Muscle layer of duodenum (tissue), 2 donors: Measurements from ENCODE around the gene SLIT1.

Experiments used
- H3K27ac ChIP-seq: one replicate; pipeline ENCODE4 v1.7.0; 2013; ENCODE audit warnings: mild to moderate bottlenecking, low read length
- H3K27me3 ChIP-seq: one replicate; pipeline ENCODE4 v1.7.0; 2013; ENCODE audit warnings: low read depth, mild to moderate bottlenecking, control low read depth, low read length
- H3K36me3 ChIP-seq, 2 donors: one replicate each; pipeline ENCODE4 v1.7.0; 2013; ENCODE audit warnings: low read length in 2 of 2, control low read depth in 1 of 2, mild to moderate bottlenecking in 1 of 2; ENCODE audit not compliant: insufficient read depth in 2 of 2, control insufficient read depth in 1 of 2
- H3K4me1 ChIP-seq, 2 donors: one replicate each; pipeline ENCODE4 v1.7.0; 2013; ENCODE audit warnings: low read length in 2 of 2, mild to moderate bottlenecking in 2 of 2, control low read depth in 1 of 2, moderate library complexity in 1 of 2; ENCODE audit not compliant: insufficient read depth in 2 of 2, control insufficient read depth in 1 of 2
- H3K4me3 ChIP-seq, 2 donors: one replicate each; pipeline ENCODE4 v1.7.0; 2013; ENCODE audit warnings: low read length in 2 of 2, low read depth in 1 of 2, mild to moderate bottlenecking in 1 of 2
- H3K9me3 ChIP-seq, 2 donors: one replicate each; pipeline ENCODE4 v1.7.0; 2013; ENCODE audit warnings: low read length in 2 of 2, control low read depth in 1 of 2, mild to moderate bottlenecking in 1 of 2; ENCODE audit not compliant: control insufficient read depth in 1 of 2
- donor health status: healthy.

SLIT1 gene

DNA sequence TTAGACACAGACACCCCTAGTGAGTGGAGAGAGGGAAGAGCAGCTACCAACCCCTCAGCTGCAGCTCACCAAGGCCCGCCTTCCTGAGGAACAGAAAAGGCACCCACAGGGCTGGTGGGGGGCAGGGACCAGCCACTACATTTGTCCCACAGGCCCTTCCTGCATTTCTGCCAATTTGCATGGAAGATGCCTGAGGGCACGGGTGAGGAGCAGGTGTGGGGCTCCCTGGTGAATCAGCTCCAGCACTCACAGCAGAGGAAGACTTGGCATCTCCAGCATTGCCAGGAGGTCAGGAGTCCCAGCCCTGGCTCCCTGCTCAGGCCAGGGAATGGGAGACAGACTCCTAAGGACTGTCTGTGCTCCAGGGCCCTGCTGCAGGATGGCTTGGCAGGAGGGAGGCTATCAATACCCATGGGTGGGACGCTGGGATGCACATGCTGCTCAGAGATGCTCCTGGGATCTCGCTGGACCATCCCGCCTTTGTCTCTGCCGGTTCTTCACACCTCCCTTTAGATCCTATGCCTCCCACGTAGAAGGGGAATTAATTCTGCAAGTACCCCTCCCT, 109.7 kb downstream of the SLIT1 start:
- Histone ChIP-seq H3K36me3 (no peaks in the 10 kb centered on the region), H3K4me3 (no peak overlapping the region), H3K27ac (no peak overlapping the region), H3K27me3 (no peaks in the 10 kb centered on the region), H3K9me3 (no peaks in the 10 kb centered on the region), H3K4me1 (no peaks in the 10 kb centered on the region)

GRCh38 chr10:97075421-97075820, 110.3 kb downstream of the SLIT1 start:
- no peak overlapping the region for H3K27ac ChIP-seq
- no peak overlapping the region for H3K4me3 ChIP-seq
- H3K36me3 ChIP-seq = no peaks in the 10 kb centered on the region
- H3K27me3 ChIP-seq = no peaks in the 10 kb centered on the region
- H3K4me1 ChIP-seq = no peaks in the 10 kb centered on the region
- no peaks in the 10 kb centered on the region for H3K9me3 ChIP-seq

- no peaks in the 10 kb centered on the region for H3K27me3 ChIP-seq
- H3K36me3 ChIP-seq = no peaks in the 10 kb centered on the region
- no peaks in the 10 kb centered on the region for H3K4me1 ChIP-seq
- H3K4me3 ChIP-seq = no peak overlapping the region
- H3K9me3 ChIP-seq = peaks cover 0 to 5% of the 10 kb centered on the region in 2 donors
- H3K27ac ChIP-seq = no peak overlapping the region
Measured at GRCh38 chr10:97074256-97075145, 111.3 kb downstream of the SLIT1 start.

DNA sequence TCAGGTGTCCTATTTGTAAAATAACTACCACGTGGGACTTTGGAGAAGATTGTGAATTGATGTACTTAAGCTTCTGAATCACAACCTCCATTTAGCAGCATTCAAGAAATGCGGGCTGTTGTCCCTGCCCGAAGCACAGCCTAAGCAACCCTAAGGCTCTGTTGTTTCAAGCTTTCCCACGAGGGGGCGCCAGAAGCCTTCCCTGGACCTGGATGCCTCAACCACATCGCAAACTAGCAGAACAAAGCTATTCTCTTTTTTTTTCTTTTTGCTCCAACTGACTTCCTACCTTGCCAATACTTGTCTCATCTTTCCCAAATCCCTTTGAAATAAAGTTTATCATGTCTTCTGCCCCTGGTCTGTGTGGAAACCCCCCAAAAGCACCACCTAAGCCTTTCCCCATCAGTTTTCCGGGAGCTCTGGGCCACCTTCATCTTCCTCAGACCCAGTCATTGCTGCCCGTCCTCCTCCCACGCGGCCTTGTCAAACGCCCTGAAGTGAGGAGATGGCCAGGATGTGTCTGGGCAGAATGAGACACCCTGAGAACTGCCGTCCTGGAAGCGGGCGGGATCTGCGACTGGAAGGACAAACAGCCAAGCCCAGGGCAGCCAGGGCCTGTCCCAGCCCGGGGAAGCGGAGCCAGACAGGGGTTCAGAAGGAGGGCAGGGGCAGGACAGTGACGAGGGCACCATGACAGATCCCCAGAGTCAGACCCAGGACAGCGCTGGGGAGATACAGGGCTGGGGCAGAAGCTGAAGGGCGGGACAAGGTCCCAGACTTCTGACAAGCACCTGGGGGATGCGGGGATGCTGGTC, 112.7 kb downstream of the SLIT1 start:
- Histone ChIP-seq H3K36me3 (no peaks in the 10 kb centered on the region), H3K27me3 (no peaks in the 10 kb centered on the region), H3K9me3 (peaks cover 0 to 5% of the 10 kb centered on the region in 2 donors), H3K4me3 (no peak overlapping the region), H3K4me1 (no peaks in the 10 kb centered on the region), H3K27ac (no peak overlapping the region)

GRCh38 chr10:97071496-97071895, 114.3 kb downstream of the SLIT1 start:
- peaks cover 0 to 5% of the 10 kb centered on the region in 2 donors for H3K9me3 ChIP-seq
- no peaks in the 10 kb centered on the region for H3K4me1 ChIP-seq

DNA sequence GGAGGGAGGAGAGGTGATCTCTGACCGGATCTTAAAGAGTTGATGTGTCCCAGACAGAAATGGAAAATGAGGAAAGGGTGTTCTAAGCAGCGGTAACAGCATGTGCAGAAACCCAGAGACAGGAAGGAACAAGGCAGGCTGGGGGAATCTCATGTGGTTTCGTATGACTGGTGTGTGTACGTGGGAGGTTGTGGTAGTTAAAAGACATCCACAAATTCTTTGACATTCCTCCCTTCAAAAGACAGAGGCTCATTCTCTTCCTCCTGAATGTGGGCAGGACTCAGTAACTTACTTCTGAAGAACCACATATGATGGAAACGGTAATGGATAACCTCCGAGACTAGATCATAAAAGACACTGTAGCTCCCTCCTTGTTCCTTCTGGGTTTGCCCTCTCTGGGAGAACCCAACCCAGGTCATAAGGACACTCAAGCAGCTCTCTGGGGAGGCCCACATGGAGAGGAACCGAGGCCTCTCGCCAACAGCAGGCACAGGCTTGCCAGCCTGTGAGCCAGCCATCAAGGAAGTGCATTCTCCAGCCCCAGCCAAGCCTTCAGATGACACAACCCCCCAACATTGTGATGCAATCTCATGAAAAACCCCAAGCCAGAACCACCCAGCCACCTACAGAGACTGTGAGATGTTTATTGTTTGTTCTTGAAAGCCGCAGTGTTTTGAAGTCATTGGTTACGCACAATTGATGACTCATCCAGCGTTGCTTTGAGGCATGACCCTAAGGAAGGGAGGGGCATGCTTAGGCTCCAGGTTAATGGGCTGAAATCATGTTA, 116.0 kb downstream of the SLIT1 start:
- Histone ChIP-seq H3K27me3 (no peaks in the 10 kb centered on the region), H3K9me3 (peaks cover 0 to 5% of the 10 kb centered on the region in 2 donors), H3K36me3 (no peaks in the 10 kb centered on the region), H3K4me3 (no peak overlapping the region), H3K4me1 (no peaks in the 10 kb centered on the region), H3K27ac (no peak overlapping the region)

More at GRCh38 chr10:97071496-97071895, 114.3 kb downstream of the SLIT1 start:
- no peaks in the 10 kb centered on the region for H3K36me3 ChIP-seq
- no peaks in the 10 kb centered on the region for H3K27me3 ChIP-seq
- no peak overlapping the region for H3K27ac ChIP-seq
- H3K4me3 ChIP-seq = no peak overlapping the region

- Histone ChIP-seq H3K4me3 (no peak overlapping the region), H3K36me3 (no peaks in the 10 kb centered on the region), H3K9me3 (peaks cover 0 to 5% of the 10 kb centered on the region in 2 donors), H3K27me3 (no peaks in the 10 kb centered on the region), H3K27ac (no peak overlapping the region), H3K4me1 (no peaks in the 10 kb centered on the region)
Measured at GRCh38 chr10:97069026-97069425, 116.7 kb downstream of the SLIT1 start.

DNA sequence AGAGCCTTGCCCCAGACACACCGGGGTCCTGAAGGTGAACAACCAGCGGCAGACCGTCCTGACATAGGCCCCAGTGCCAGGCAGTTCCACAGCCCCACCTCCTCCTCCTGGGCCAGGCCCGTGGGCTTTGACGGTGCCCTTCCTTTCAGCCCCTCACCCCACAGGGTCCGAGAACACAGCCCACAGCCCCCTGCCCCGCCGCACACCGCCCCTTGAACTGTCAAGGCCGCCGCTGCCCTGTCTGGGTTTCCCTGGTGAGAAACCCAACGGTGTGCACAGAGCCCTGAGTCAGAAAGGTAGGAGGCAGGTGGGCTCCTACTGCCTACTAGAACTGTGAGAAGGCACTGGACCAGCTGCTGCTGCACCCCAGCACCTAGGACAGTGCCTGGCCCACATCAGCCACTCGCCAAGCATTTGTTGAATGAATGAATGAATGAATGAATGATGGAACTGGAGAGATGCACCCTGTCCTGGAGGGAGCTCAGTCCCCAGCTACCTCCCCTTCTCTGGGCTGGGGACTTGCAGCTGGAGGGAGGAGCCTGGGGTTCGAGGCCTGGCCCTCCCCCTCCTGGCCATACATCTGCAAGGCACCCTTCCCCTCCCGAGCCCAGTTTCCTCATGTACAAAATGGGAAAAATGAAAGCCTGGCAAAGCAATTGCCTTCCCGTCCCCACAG, 117.9 kb downstream of the SLIT1 start:
- no peak overlapping the region for H3K4me3 ChIP-seq
- no peaks in the 10 kb centered on the region for H3K27me3 ChIP-seq
- H3K27ac ChIP-seq = no peak overlapping the region
- H3K36me3 ChIP-seq = no peaks in the 10 kb centered on the region
- H3K4me1 ChIP-seq = no peaks in the 10 kb centered on the region
- H3K9me3 ChIP-seq = peaks cover 0 to 5% of the 10 kb centered on the region in 2 donors

- H3K27me3 ChIP-seq = no peaks in the 10 kb centered on the region
- no peak overlapping the region for H3K27ac ChIP-seq
- no peak overlapping the region for H3K4me3 ChIP-seq
- H3K4me1 ChIP-seq = no peaks in the 10 kb centered on the region
- no peaks in the 10 kb centered on the region for H3K36me3 ChIP-seq
- peaks cover 0 to 5% of the 10 kb centered on the region in 2 donors for H3K9me3 ChIP-seq
Measured at GRCh38 chr10:97066877-97067555, 118.7 kb downstream of the SLIT1 start.
